GM21786 (cell line): Measurements from ENCODE around the gene HNRNPA3.
"Not testable (repeated sequence)": the region's sequence is repeated elsewhere in the genome, so short reads cannot be mapped to it uniquely, and the experiment has no call there.

Experiments used
- ATAC-seq: cut with Tn5 transposase; IDR thresholded peaks from one replicate; pipeline ENCODE4 v1.9.1; 2021; ENCODE audit not compliant: unreplicated experiment

HNRNPA3 gene

GRCh38 chr2:177212106-177212890 is at the start of gene HNRNPA3:
Gene HNRNPA3 (plus strand): TSS chr2:177212794. CDS start chr2:177212800, 6 bp downstream.
- peak; percentile 90 for ATAC-seq

- ATAC-seq: no peak
These were observed 48.5 kb upstream of the HNRNPA3 start for GRCh38 chr2:177164131-177164530.

GRCh38 chr2:177164584-177165052 is 48.0 kb upstream of the HNRNPA3 start:
- peak; percentile 45 for ATAC-seq

- no peak for ATAC-seq
These were observed 47.5 kb upstream of the HNRNPA3 start for GRCh38 chr2:177165061-177165583.

- peak; percentile 54 for ATAC-seq
These were observed 46.6 kb upstream of the HNRNPA3 start for GRCh38 chr2:177165721-177166711.

- peak; percentile 80 for ATAC-seq
These were observed 42.6 kb upstream of the HNRNPA3 start for GRCh38 chr2:177169810-177170514.

- no peak for ATAC-seq
These were observed 41.2 kb upstream of the HNRNPA3 start for GRCh38 chr2:177171418-177171865.

GRCh38 chr2:177172034-177172880 is 40.3 kb upstream of the HNRNPA3 start:
- no peak for ATAC-seq

GRCh38 chr2:177174486-177174885 is 38.1 kb upstream of the HNRNPA3 start:
- ATAC-seq: no peak

GRCh38 chr2:177175917-177176668 is 36.5 kb upstream of the HNRNPA3 start:
- no peak for ATAC-seq

- ATAC-seq: no peak
These were observed 33.8 kb upstream of the HNRNPA3 start for GRCh38 chr2:177178797-177179196.

GRCh38 chr2:177179227-177179626 is 33.4 kb upstream of the HNRNPA3 start:
- ATAC-seq: no peak

- ATAC-seq: not testable (repeated sequence)
These were observed 32.9 kb upstream of the HNRNPA3 start for GRCh38 chr2:177179671-177180070.

- ATAC-seq: no peak
These were observed 32.2 kb upstream of the HNRNPA3 start for GRCh38 chr2:177180269-177181000.

- ATAC-seq: no peak
These were observed 28.7 kb upstream of the HNRNPA3 start for GRCh38 chr2:177183860-177184259.

- no peak for ATAC-seq
These were observed 28.0 kb upstream of the HNRNPA3 start for GRCh38 chr2:177184606-177185005.

GRCh38 chr2:177186038-177186437 is 26.6 kb upstream of the HNRNPA3 start:
- ATAC-seq: not testable (repeated sequence)

- no peak for ATAC-seq
These were observed 24.8 kb upstream of the HNRNPA3 start for GRCh38 chr2:177187631-177188312.
